H9 (cell line): Measurements from ENCODE around the gene RBM44. TPM values are rescaled to one million over a fixed set of nuclear protein-coding genes. Genes with fewer than 3 reads are reported as not detected.

Source experiments
- DNase-seq: peaks from one replicate; pipeline ENCODE4 v3.0.0-alpha.2; 2017
- H2AFZ ChIP-seq: one replicate; pipeline ENCODE4 v1.6.1; 2013; ENCODE audit warnings: mild to moderate bottlenecking, low read length, control low read depth, moderate library complexity
- H2AK5ac ChIP-seq: 2 replicates; pipeline ENCODE4 v1.6.1; 2013; ENCODE audit warnings: low read length, control low read depth, mixed read lengths; ENCODE audit not compliant: insufficient read length
- H2BK120ac ChIP-seq: one replicate; pipeline ENCODE4 v1.6.1; 2013; ENCODE audit warnings: low read depth, mild to moderate bottlenecking, low read length, control low read depth, inconsistent platforms; ENCODE audit not compliant: poor library complexity, severe bottlenecking
- H2BK12ac ChIP-seq: 2 replicates; pipeline ENCODE4 v1.6.1; 2013; ENCODE audit warnings: low read length, control low read depth, mixed read lengths, low read depth; ENCODE audit not compliant: insufficient read length
- H2BK15ac ChIP-seq: 2 replicates; pipeline ENCODE4 v1.6.1; 2013; ENCODE audit warnings: low read depth, low read length, control low read depth
- H2BK20ac ChIP-seq: one replicate; pipeline ENCODE4 v1.6.1; 2013; ENCODE audit warnings: low read depth, mild to moderate bottlenecking, low read length, control low read depth, inconsistent platforms; ENCODE audit not compliant: poor library complexity, severe bottlenecking
- H2BK5ac ChIP-seq: 2 replicates; pipeline ENCODE4 v1.6.1; 2013; ENCODE audit warnings: low read length, control low read depth, mixed read lengths; ENCODE audit not compliant: insufficient read length
- H3K14ac ChIP-seq: 2 replicates; pipeline ENCODE4 v1.6.1; 2013; ENCODE audit warnings: low read length, control low read depth; ENCODE audit not compliant: insufficient read depth
- H3K18ac ChIP-seq: 2 replicates; pipeline ENCODE4 v1.6.1; 2013; ENCODE audit warnings: low read depth, mild to moderate bottlenecking, mixed read lengths, low read length, control low read depth; ENCODE audit not compliant: insufficient read length
- H3K23ac ChIP-seq: 2 replicates; pipeline ENCODE4 v1.6.1; 2013; ENCODE audit warnings: low read length, control low read depth, mixed read lengths, low read depth; ENCODE audit not compliant: insufficient read length
- H3K23me2 ChIP-seq: 2 replicates; pipeline ENCODE4 v1.6.1; 2013; ENCODE audit warnings: low read depth, mild to moderate bottlenecking, mixed read lengths, low read length, control low read depth; ENCODE audit not compliant: insufficient read length, poor library complexity, severe bottlenecking
- H3K27ac ChIP-seq: 2 replicates; pipeline ENCODE4 v1.5.1; 2013; ENCODE audit warnings: low read length, control low read depth, mixed read lengths, low read depth; ENCODE audit not compliant: insufficient read length
- H3K27me3 ChIP-seq: 2 replicates; pipeline ENCODE4 v1.6.1; 2013; ENCODE audit warnings: low read length, control low read depth, inconsistent platforms; ENCODE audit not compliant: insufficient read depth
- H3K4ac ChIP-seq: 2 replicates; pipeline ENCODE4 v1.6.1; 2013; ENCODE audit warnings: low read depth, mild to moderate bottlenecking, control low read depth, inconsistent platforms, low read length, moderate library complexity
- H3K4me1 ChIP-seq: 2 replicates; pipeline ENCODE4 v1.6.1; 2013; ENCODE audit warnings: low read length, control low read depth, inconsistent platforms; ENCODE audit not compliant: insufficient read depth
- H3K4me2 ChIP-seq: 2 replicates; pipeline ENCODE4 v1.6.1; 2013; ENCODE audit warnings: low read length, control low read depth, mixed read lengths; ENCODE audit not compliant: insufficient read length, insufficient read depth
- H3K56ac ChIP-seq: 2 replicates; pipeline ENCODE4 v1.6.1; 2013; ENCODE audit warnings: low read depth, mild to moderate bottlenecking, mixed read lengths, low read length, control low read depth; ENCODE audit not compliant: insufficient read length
- H3K79me1 ChIP-seq: 2 replicates; pipeline ENCODE4 v1.6.1; 2013; ENCODE audit warnings: low read depth, mild to moderate bottlenecking, moderate library complexity, low read length, control low read depth, inconsistent platforms; ENCODE audit not compliant: insufficient read depth, poor library complexity, severe bottlenecking
- H3K79me2 ChIP-seq: 2 replicates; pipeline ENCODE4 v1.6.1; 2013; ENCODE audit warnings: low read length, control low read depth, inconsistent platforms; ENCODE audit not compliant: insufficient read depth
- H3K9ac ChIP-seq: 2 replicates; pipeline ENCODE4 v1.6.1; 2013; ENCODE audit warnings: low read length, control low read depth, mixed read lengths; ENCODE audit not compliant: insufficient read length; ENCODE audit errors: extremely low read depth
- H3K9me3 ChIP-seq: one replicate; pipeline ENCODE4 v1.6.1; 2013; ENCODE audit warnings: low read depth, low read length, inconsistent platforms; ENCODE audit not compliant: control insufficient read depth
- H3T11ph ChIP-seq: one replicate; pipeline ENCODE4 v1.6.1; 2013; ENCODE audit warnings: mild to moderate bottlenecking, low read length, control low read depth, inconsistent platforms
- H4K20me1 ChIP-seq: one replicate; pipeline ENCODE4 v1.6.1; 2013; ENCODE audit not compliant: control insufficient read depth, insufficient read length, insufficient read depth
- H4K5ac ChIP-seq: 2 replicates; pipeline ENCODE4 v1.6.1; 2013; ENCODE audit warnings: low read depth, mild to moderate bottlenecking, mixed read lengths, low read length, control low read depth; ENCODE audit not compliant: insufficient read length
- H4K8ac ChIP-seq: replicated peaks from 2 replicates; pipeline ENCODE4 v1.6.1; 2013; ENCODE audit warnings: low read length, control low read depth, mixed read lengths, low read depth; ENCODE audit not compliant: insufficient read length
- H4K91ac ChIP-seq: 2 replicates; pipeline ENCODE4 v1.6.1; 2013; ENCODE audit warnings: low read depth, mild to moderate bottlenecking, moderate library complexity, mixed read lengths, low read length, control low read depth; ENCODE audit not compliant: insufficient read length
- H3K27ac Mint-ChIP-seq, 3 experiments: 2 replicates in 2 of 3; 3 replicates in 1 of 3; pipeline ENCODE4 v1.8.0; 2020 to 2021; ENCODE audit warnings: mixed read lengths in 3 of 3, mild to moderate bottlenecking in 1 of 3, moderate library complexity in 1 of 3
- H3K27me3 Mint-ChIP-seq: 2 replicates; pipeline ENCODE4 v1.8.0; 2021; ENCODE audit warnings: low read depth, mild to moderate bottlenecking, moderate library complexity, mixed read lengths
- H3K36me3 Mint-ChIP-seq, 3 experiments: 2 replicates in 2 of 3; 3 replicates in 1 of 3; pipeline ENCODE4 v1.8.0; 2020 to 2021; ENCODE audit warnings: low read depth in 3 of 3, mixed read lengths in 3 of 3; ENCODE audit not compliant: insufficient read depth in 1 of 3
- H3K4me1 Mint-ChIP-seq, 2 experiments: 2 replicates each; pipeline ENCODE4 v1.8.0; 2020; ENCODE audit warnings: mixed read lengths in 2 of 2
- H3K4me3 Mint-ChIP-seq, 2 experiments: 2 replicates in 1 of 2; 3 replicates in 1 of 2; pipeline ENCODE4 v1.8.0; 2020 to 2021; ENCODE audit warnings: mild to moderate bottlenecking in 2 of 2, mixed read lengths in 2 of 2, moderate library complexity in 1 of 2
- H3K9me3 Mint-ChIP-seq, 2 experiments: 2 replicates in 1 of 2; 3 replicates in 1 of 2; pipeline ENCODE4 v1.8.0; 2020; ENCODE audit warnings: mild to moderate bottlenecking in 2 of 2, mixed read lengths in 2 of 2, moderate library complexity in 1 of 2
- WGBS: extraction: QIAGEN DNeasy Blood & Tissue Kit; methylation state at CpG from one replicate; pipeline ENCODE4 v1.1.7; 2013; ENCODE audit warnings: missing lambda C conversion rate, low lambda C conversion rate, mixed read lengths; ENCODE audit not compliant: insufficient read length; ENCODE audit errors: extremely low coverage; 5-methylcytosine and 5-hydroxymethylcytosine counted together
- total RNA-seq: library from RNA; stranded (reverse); gene quantifications from 2 replicates; pipeline ENCODE4 v1.2.1, GENCODE V29; 2021
- TF ChIP-seq, protein P1 (sequence below): fragments of 200-600 bp; sonication (generic); conservative IDR thresholded peaks from 3 replicates; pipeline ENCODE4 v1.8.0; 2021; ENCODE audit warnings: antibody characterized with exemption, mild to moderate bottlenecking

RBM44 gene
- total RNA-seq, 1 experiment from 2014 or later = 0.15 TPM

DNA sequence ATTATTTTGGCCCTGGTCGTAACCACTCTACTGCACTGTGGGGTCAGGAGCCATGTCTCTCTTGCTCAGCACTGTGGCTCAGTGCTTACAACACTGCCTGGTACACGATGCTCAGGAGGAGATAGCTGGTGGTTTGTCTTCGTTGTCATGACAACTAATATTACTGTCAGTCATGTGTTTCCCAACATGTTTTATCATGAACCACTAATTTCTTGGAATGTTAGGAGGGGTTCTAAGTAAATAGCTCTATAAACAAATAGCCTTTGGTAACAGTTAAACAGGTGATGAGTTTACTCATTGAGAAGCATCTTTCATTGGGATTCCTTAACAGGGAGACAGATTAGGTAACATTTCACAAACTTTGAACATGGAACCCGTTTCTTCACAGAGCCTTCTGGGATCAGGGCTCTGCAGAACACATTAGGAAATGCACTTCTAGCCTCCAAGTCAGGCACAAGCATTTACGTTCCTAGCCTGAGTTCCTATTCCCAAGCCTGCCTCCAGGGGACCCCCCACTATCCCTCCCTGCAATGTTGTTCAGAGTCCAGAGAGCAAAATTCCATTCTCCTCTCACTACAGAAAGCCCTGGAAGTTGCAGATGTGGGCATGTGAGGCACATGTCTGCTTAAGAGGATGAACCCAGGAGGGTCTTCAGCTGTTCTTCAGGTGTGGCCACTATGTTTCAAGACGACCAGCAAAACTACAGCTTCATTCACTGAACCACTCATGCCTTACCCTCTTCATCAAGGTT, 6.4 kb upstream of the RBM44 start:
- Histone ChIP-seq H4K5ac (no peak overlapping the region), H2BK120ac (no peak overlapping the region), H4K20me1 (no peaks in the 10 kb centered on the region), H3K9me3 (peaks cover 2% of the 10 kb centered on the region), H3K9ac (no peak overlapping the region), H2BK12ac (no peak overlapping the region), H3K4me1 (no peaks in the 10 kb centered on the region), H3K27ac (no peak overlapping the region), H3K27me3 (no peaks in the 10 kb centered on the region), H3K23me2 (no peaks in the 10 kb centered on the region), H2BK5ac (no peak overlapping the region), H4K8ac (no peak overlapping the region), H2BK15ac (no peak overlapping the region), H3K79me1 (no peaks in the 10 kb centered on the region), H2AK5ac (no peak overlapping the region), H3K23ac (no peak overlapping the region), H4K91ac (no peak overlapping the region), H3K4ac (no peak overlapping the region), H3K56ac (no peak overlapping the region), H3K79me2 (no peaks in the 10 kb centered on the region), H3T11ph (no peak overlapping the region), H3K4me2 (no peak overlapping the region), H3K18ac (no peak overlapping the region), H2AFZ (no peak overlapping the region), H2BK20ac (no peak overlapping the region), H3K14ac (no peak overlapping the region)
- Mint-ChIP-seq H3K4me1 (peaks cover 0 to 4% of the 10 kb centered on the region in 2 experiments; a peak in 2 of 4 replicates), H3K9me3 (peaks cover 6 to 8% of the 10 kb centered on the region in 2 experiments), H3K4me3 (no peak overlapping the region), H3K27ac (no peak overlapping the region), H3K27me3 (no peaks in the 10 kb centered on the region), H3K36me3 (peaks cover 5 to 7% (median 5%) of the 10 kb centered on the region in 3 experiments)
- no CpG with 5 or more reads among the region's 6 CpGs for WGBS
- TF ChIP-seq, protein P1, sequence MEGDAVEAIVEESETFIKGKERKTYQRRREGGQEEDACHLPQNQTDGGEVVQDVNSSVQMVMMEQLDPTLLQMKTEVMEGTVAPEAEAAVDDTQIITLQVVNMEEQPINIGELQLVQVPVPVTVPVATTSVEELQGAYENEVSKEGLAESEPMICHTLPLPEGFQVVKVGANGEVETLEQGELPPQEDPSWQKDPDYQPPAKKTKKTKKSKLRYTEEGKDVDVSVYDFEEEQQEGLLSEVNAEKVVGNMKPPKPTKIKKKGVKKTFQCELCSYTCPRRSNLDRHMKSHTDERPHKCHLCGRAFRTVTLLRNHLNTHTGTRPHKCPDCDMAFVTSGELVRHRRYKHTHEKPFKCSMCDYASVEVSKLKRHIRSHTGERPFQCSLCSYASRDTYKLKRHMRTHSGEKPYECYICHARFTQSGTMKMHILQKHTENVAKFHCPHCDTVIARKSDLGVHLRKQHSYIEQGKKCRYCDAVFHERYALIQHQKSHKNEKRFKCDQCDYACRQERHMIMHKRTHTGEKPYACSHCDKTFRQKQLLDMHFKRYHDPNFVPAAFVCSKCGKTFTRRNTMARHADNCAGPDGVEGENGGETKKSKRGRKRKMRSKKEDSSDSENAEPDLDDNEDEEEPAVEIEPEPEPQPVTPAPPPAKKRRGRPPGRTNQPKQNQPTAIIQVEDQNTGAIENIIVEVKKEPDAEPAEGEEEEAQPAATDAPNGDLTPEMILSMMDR = peak; percentile 64
- DNase-seq = peak; percentile 50
